Measurements from ENCODE around the gene KRTAP29-1.
"Not testable (repeated sequence)": the region's sequence is repeated elsewhere in the genome, so short reads cannot be mapped to it uniquely, and the experiment has no call there.

Gene KRTAP29-1

DNA sequence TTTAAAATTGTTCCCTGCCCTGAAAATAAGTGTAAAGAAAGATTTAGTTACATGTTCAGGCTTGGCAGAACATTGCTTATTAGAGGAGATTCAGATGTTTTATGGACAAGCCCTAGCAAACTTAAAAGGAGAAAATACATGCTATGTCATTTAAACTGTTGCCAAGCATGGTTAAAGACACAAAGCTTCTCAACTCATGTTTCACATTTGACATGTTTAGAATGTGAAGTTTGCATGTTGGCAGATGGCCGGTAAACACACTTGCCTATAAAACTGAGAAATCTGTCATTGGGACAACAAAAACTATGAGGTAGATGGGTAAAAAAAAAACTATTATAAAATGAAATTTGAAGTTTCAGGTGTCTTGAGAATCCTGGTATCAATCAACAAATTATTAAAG, 5.8 kb downstream of the KRTAP29-1 start:
- Histone ChIP-seq H3K9me3 (ENCODE audit: control insufficient read depth, insufficient read depth, low read length) (no peaks in the 10 kb centered on the region), H3K4me3 (ENCODE audit: low read length) (no peak overlapping the region), H3K36me3 (ENCODE audit: control insufficient read depth, insufficient read depth, low read length) (no peaks in the 10 kb centered on the region), H3K27ac (ENCODE audit: low read length) (no peak overlapping the region), H3K27me3 (ENCODE audit: control insufficient read depth, insufficient read depth, low read length) (no peaks in the 10 kb centered on the region), H3K4me1 (ENCODE audit: control insufficient read depth, insufficient read depth, low read length) (peaks cover 1% of the 10 kb centered on the region; the same call in 1 of the 2 replicates)
- no peak for DNase-seq (ENCODE audit: low read depth, low spot score)
- no CpG with 5 or more reads among the region's 1 CpG for WGBS (ENCODE audit: insufficient coverage, insufficient read length)

GRCh38 chr17:41294016-41294415, 8.6 kb downstream of the KRTAP29-1 start:
- no peak overlapping the region for H3K4me3 ChIP-seq (ENCODE audit: low read length)
- no peak for DNase-seq (ENCODE audit: low read depth, low spot score)
- no peaks in the 10 kb centered on the region for H3K9me3 ChIP-seq (ENCODE audit: control insufficient read depth, insufficient read depth, low read length)
- WGBS (ENCODE audit: insufficient coverage, insufficient read length): no CpG with 5 or more reads among the region's 1 CpG
- H3K27me3 ChIP-seq (ENCODE audit: control insufficient read depth, insufficient read depth, low read length): no peaks in the 10 kb centered on the region
- no peaks in the 10 kb centered on the region for H3K36me3 ChIP-seq (ENCODE audit: control insufficient read depth, insufficient read depth, low read length)
- H3K27ac ChIP-seq (ENCODE audit: low read length): no peak overlapping the region
- peaks cover 1% of the 10 kb centered on the region; the same call in 1 of the 2 replicates for H3K4me1 ChIP-seq (ENCODE audit: control insufficient read depth, insufficient read depth, low read length)

DNA sequence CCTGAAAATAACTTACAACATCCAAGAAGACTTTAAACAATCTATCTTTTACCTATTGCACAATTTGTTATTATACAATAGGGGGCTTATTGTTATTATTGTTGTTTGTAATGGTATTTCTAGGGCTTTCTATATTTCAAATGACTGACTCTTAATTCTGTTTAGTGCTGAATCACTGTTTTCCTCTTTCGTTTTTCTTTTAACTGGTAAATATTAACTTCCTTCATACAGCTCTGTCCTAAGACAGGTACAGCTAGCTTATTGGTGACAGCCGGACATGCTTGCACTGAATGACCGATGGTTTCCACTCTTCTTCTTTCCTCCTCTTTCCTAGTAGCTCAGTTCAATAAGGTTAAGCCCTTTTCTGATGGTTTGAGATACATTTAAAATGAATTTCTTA, 15.6 kb downstream of the KRTAP29-1 start:
- Histone ChIP-seq H3K4me3 (ENCODE audit: low read length) (no peak overlapping the region), H3K4me1 (ENCODE audit: control insufficient read depth, insufficient read depth, low read length) (no peaks in the 10 kb centered on the region), H3K27me3 (ENCODE audit: control insufficient read depth, insufficient read depth, low read length) (no peaks in the 10 kb centered on the region), H3K36me3 (ENCODE audit: control insufficient read depth, insufficient read depth, low read length) (no peaks in the 10 kb centered on the region), H3K9me3 (ENCODE audit: control insufficient read depth, insufficient read depth, low read length) (no peaks in the 10 kb centered on the region), H3K27ac (ENCODE audit: low read length) (no peak overlapping the region)
- no peak for DNase-seq (ENCODE audit: low read depth, low spot score)
- no CpG with 5 or more reads among the region's 3 CpGs for WGBS (ENCODE audit: insufficient coverage, insufficient read length)

DNA sequence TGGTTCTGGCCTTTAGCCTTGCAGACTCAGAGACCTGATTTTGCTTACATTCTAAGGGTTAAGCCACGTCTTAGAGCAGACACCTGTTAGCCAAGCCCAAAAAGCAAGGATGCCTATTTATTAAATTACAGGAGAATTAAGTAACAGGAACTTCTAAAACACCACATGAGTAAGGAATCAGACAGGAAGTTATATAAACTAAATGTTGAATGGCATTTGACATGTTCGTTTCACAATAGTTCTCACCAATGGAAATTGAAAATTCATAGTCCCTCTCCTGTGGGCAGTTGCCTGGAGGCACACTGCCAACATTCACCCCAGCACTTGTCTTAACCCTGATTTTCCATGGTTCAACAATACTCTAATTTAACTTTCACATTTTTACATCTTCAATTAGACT, 18.1 kb downstream of the KRTAP29-1 start:
- no CpG with 5 or more reads among the region's 2 CpGs for WGBS (ENCODE audit: insufficient coverage, insufficient read length)
- Histone ChIP-seq H3K4me1 (ENCODE audit: control insufficient read depth, insufficient read depth, low read length) (no peaks in the 10 kb centered on the region), H3K9me3 (ENCODE audit: control insufficient read depth, insufficient read depth, low read length) (no peaks in the 10 kb centered on the region), H3K27ac (ENCODE audit: low read length) (no peak overlapping the region), H3K36me3 (ENCODE audit: control insufficient read depth, insufficient read depth, low read length) (no peaks in the 10 kb centered on the region), H3K27me3 (ENCODE audit: control insufficient read depth, insufficient read depth, low read length) (no peaks in the 10 kb centered on the region), H3K4me3 (ENCODE audit: low read length) (no peak overlapping the region)
- no peak for DNase-seq (ENCODE audit: low read depth, low spot score)

DNA sequence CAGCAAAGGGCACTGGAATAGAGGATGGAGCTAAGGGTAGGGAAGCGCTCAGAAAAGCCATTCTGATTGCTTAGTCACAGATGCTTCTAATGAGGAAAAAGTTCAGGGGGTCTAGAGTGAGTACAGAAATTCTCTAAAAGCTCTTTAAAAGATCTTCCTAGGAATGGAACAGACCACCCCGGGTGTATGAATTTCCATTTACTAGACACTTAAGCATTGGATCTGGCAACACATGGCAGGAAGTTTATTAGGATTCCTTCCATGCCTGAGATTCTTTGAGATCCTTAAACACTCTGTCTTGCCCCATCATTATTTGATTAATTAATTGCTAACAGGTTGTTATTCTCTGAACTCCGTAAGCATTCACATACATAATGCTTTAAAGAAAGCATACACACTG, 18.6 kb downstream of the KRTAP29-1 start:
- Histone ChIP-seq H3K27ac (ENCODE audit: low read length) (no peak overlapping the region), H3K27me3 (ENCODE audit: control insufficient read depth, insufficient read depth, low read length) (no peaks in the 10 kb centered on the region), H3K4me1 (ENCODE audit: control insufficient read depth, insufficient read depth, low read length) (no peaks in the 10 kb centered on the region), H3K36me3 (ENCODE audit: control insufficient read depth, insufficient read depth, low read length) (no peaks in the 10 kb centered on the region), H3K4me3 (ENCODE audit: low read length) (no peak overlapping the region), H3K9me3 (ENCODE audit: control insufficient read depth, insufficient read depth, low read length) (no peaks in the 10 kb centered on the region)
- WGBS (ENCODE audit: insufficient coverage, insufficient read length): no CpG with 5 or more reads among the region's 3 CpGs
- no peak for DNase-seq (ENCODE audit: low read depth, low spot score)

DNA sequence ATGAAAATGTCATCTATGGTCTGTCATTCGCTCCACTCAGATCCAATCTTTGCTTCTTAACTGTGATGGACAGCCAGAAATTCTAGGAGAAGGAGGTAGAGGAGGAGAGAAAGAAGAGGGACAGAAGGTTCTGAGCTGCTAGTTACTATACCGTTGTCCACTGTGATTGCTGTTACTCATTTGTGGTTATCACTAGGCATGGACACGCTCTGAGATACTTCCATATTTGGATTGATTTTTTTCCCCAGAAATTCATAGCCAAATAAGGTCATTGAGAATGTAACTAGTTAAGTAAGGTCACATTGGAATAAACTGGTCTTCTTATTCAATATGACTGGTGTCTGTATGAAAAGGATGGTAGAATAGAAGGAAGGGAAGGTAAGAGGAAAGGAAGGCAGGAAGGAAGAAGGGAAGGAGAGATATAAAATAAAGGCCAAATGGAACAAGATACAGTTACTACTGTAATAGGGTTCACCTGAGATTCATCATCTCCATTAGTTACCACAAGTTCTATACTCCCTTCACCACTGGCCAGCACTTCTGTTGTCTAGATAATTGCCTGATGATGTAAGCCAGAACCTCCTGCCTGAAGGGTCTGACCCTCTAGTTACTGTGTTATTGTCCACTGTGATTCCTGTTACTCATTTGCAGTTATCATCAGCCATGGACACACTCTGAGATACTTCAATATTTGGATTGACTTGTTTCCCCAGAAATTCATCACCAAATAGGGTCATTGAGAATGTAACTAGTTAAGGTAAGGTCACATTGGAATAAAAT, 24.3 kb downstream of the KRTAP29-1 start:
- H3K4me3 ChIP-seq (ENCODE audit: low read length): no peak overlapping the region
- no CpG with 5 or more reads among the region's 3 CpGs for WGBS (ENCODE audit: insufficient coverage, insufficient read length)
- no peak for DNase-seq (ENCODE audit: low read depth, low spot score)

DNA sequence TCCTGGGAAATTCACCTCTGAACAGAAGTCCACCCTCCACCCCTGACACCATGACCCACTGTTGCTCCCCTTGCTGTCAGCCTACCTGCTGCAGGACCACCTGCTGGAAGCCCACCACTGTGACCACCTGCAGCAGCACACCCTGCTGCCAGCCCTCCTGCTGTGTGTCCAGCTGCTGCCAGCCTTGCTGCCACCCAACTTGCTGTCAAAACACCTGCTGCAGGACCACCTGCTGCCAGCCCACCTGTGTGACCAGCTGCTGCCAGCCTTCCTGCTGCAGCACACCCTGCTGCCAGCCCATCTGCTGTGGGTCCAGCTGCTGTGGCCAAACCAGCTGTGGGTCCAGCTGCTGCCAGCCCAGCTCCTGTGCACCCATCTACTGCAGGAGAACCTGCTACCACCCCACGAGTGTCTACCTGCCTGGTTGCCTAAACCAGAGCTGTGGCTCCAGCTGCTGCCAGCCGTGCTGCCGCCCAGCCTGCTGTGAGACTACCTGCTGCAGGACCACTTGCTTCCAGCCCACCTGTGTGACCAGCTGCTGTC, 26.9 kb downstream of the KRTAP29-1 start, which contains the start of gene KRTAP9-7:
Gene KRTAP9-7, plus strand, starts transcription at position 51 of the 543 bp plus-strand sequence. Its CDS starts 0 bp downstream, at position 51.
- no CpG with 5 or more reads among the region's 3 CpGs for WGBS (ENCODE audit: insufficient coverage, insufficient read length)
- not testable (repeated sequence) for H3K27ac ChIP-seq (ENCODE audit: low read length); H3K4me3 ChIP-seq (ENCODE audit: low read length); H3K27me3 ChIP-seq (ENCODE audit: control insufficient read depth, insufficient read depth, low read length); H3K4me1 ChIP-seq (ENCODE audit: control insufficient read depth, insufficient read depth, low read length); DNase-seq (ENCODE audit: low read depth, low spot score); H3K36me3 ChIP-seq (ENCODE audit: control insufficient read depth, insufficient read depth, low read length); H3K9me3 ChIP-seq (ENCODE audit: control insufficient read depth, insufficient read depth, low read length)

More for the DNA sequence above, 24.3 kb downstream of the KRTAP29-1 start:
- no peaks in the 10 kb centered on the region for H3K4me1 ChIP-seq (ENCODE audit: control insufficient read depth, insufficient read depth, low read length)
- H3K27ac ChIP-seq (ENCODE audit: low read length): no peak overlapping the region
- H3K9me3 ChIP-seq (ENCODE audit: control insufficient read depth, insufficient read depth, low read length): no peaks in the 10 kb centered on the region
- H3K27me3 ChIP-seq (ENCODE audit: control insufficient read depth, insufficient read depth, low read length): no peaks in the 10 kb centered on the region
- H3K36me3 ChIP-seq (ENCODE audit: control insufficient read depth, insufficient read depth, low read length): no peaks in the 10 kb centered on the region

DNA sequence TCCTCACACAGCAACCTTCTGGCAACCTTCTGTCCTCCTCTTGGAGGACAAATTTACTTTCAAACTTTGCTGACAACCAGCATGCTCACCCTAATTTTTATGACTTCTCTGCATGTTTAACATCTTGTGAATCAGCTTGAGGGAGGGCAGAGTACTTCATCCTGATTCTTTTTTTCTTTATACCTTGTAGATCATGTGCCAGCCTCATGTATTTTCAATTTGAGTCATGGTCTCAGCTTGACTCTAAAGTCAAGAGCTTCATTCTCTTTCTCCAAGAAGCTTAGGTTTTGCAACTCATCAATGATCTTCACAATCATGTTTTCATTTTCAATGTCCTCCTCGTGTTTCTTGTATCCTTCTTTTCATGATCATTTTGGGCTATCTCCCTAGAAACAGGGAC, 30.8 kb downstream of the KRTAP29-1 start:
- Histone ChIP-seq H3K27ac (ENCODE audit: low read length) (no peak overlapping the region), H3K27me3 (ENCODE audit: control insufficient read depth, insufficient read depth, low read length) (no peaks in the 10 kb centered on the region), H3K36me3 (ENCODE audit: control insufficient read depth, insufficient read depth, low read length) (no peaks in the 10 kb centered on the region), H3K9me3 (ENCODE audit: control insufficient read depth, insufficient read depth, low read length) (no peaks in the 10 kb centered on the region), H3K4me3 (ENCODE audit: low read length) (no peak overlapping the region), H3K4me1 (ENCODE audit: control insufficient read depth, insufficient read depth, low read length) (no peaks in the 10 kb centered on the region)
- no CpG with 5 or more reads among the region's 1 CpG for WGBS (ENCODE audit: insufficient coverage, insufficient read length)
- DNase-seq (ENCODE audit: low read depth, low spot score): no peak

GRCh38 chr17:41271323-41271722, 31.3 kb downstream of the KRTAP29-1 start:
- H3K27ac ChIP-seq (ENCODE audit: low read length); H3K9me3 ChIP-seq (ENCODE audit: control insufficient read depth, insufficient read depth, low read length); H3K27me3 ChIP-seq (ENCODE audit: control insufficient read depth, insufficient read depth, low read length); H3K4me3 ChIP-seq (ENCODE audit: low read length); DNase-seq (ENCODE audit: low read depth, low spot score); H3K4me1 ChIP-seq (ENCODE audit: control insufficient read depth, insufficient read depth, low read length); H3K36me3 ChIP-seq (ENCODE audit: control insufficient read depth, insufficient read depth, low read length): not testable (repeated sequence)
- no CpG with 5 or more reads among the region's 1 CpG for WGBS (ENCODE audit: insufficient coverage, insufficient read length)

GRCh38 chr17:41267711-41268110, 34.9 kb downstream of the KRTAP29-1 start:
- H3K27ac ChIP-seq (ENCODE audit: low read length): no peak overlapping the region
- no peaks in the 10 kb centered on the region for H3K27me3 ChIP-seq (ENCODE audit: control insufficient read depth, insufficient read depth, low read length)
- no CpG with 5 or more reads among the region's 3 CpGs for WGBS (ENCODE audit: insufficient coverage, insufficient read length)

GRCh38 chr17:41265078-41265477, 37.6 kb downstream of the KRTAP29-1 start, which contains the start of gene KRTAP9-6:
Gene KRTAP9-6 (plus strand): TSS chr17:41265378. CDS start chr17:41265378, 0 bp downstream.
- DNase-seq (ENCODE audit: low read depth, low spot score): no peak
- H3K27me3 ChIP-seq (ENCODE audit: control insufficient read depth, insufficient read depth, low read length): no peaks in the 10 kb centered on the region
- no peak within 1 kb of the TSS for H3K4me3 ChIP-seq (ENCODE audit: low read length)
- no CpG with 5 or more reads among the region's 2 CpGs for WGBS (ENCODE audit: insufficient coverage, insufficient read length)
- no peaks in the 10 kb centered on the region for H3K36me3 ChIP-seq (ENCODE audit: control insufficient read depth, insufficient read depth, low read length)
- no peaks in the 10 kb centered on the region for H3K9me3 ChIP-seq (ENCODE audit: control insufficient read depth, insufficient read depth, low read length)
- H3K4me1 ChIP-seq (ENCODE audit: control insufficient read depth, insufficient read depth, low read length): no peaks in the 10 kb centered on the region
- no peak within 1 kb of the TSS for H3K27ac ChIP-seq (ENCODE audit: low read length)

More at GRCh38 chr17:41267711-41268110, 34.9 kb downstream of the KRTAP29-1 start:
- H3K9me3 ChIP-seq (ENCODE audit: control insufficient read depth, insufficient read depth, low read length): no peaks in the 10 kb centered on the region
- no peaks in the 10 kb centered on the region for H3K4me1 ChIP-seq (ENCODE audit: control insufficient read depth, insufficient read depth, low read length)
- no peak for DNase-seq (ENCODE audit: low read depth, low spot score)
- H3K4me3 ChIP-seq (ENCODE audit: low read length): no peak overlapping the region
- H3K36me3 ChIP-seq (ENCODE audit: control insufficient read depth, insufficient read depth, low read length): no peaks in the 10 kb centered on the region
